HCT116 (cell line): ENCODE results near the gene SYN1. TPM values are rescaled to one million over a fixed set of nuclear protein-coding genes. Genes with fewer than 3 reads are reported as not detected.

Experiments
- ATAC-seq: fragments of 200-7000 bp; cut with Tn5 transposase; 2 replicates; pipeline ENCODE4 v1.9.1; 2020; ENCODE audit warnings: mild to moderate bottlenecking, moderate library complexity
- BruUV-seq: library from RNA; stranded (reverse); fragments of 400-500 nt; replicated peaks from 2 replicates; lab custom pipeline; 2021; lab: Mats Ljungman, UMichigan
- CTCF ChIA-PET: fragments of 300-600 bp; sonication (Branson Sonifier 250); formaldehyde crosslinking; loops from one replicate; lab custom pipeline; 2021; ENCODE audit warnings: antibody characterized with exemption; lab: Charles Lee
- POLR2A ChIA-PET: fragments of 300-600, 350-600 bp; sonication (Branson Sonifier 250); formaldehyde crosslinking; loops from one replicate; lab custom pipeline; 2021; ENCODE audit warnings: antibody characterized with exemption; lab: Charles Lee
- RAD21 ChIA-PET, 2 experiments: fragments of 300-600 bp; sonication (Branson Sonifier 250); formaldehyde crosslinking; loops; one replicate each; lab custom pipeline; 2023; ENCODE audit warnings: low total read pairs in 2 of 2; ENCODE audit not compliant: uncharacterized antibody in 2 of 2, unreplicated experiment in 2 of 2, low non-redundant PET in 1 of 2; lab: Charles Lee
- DNase-seq: peaks from one replicate; pipeline ENCODE4 v3.0.0-alpha.2; 2010; ENCODE audit warnings: low read depth, low spot score
- H2AFZ ChIP-seq: fragments of 200-600 bp; shearing (Covaris generic), sonication (generic); 2 replicates; pipeline ENCODE4 v1.6.1; 2017; ENCODE audit warnings: low read depth, mixed run types, mixed read lengths, antibody characterized with exemption, low read length; ENCODE audit not compliant: poor library complexity, severe bottlenecking
- H3K27ac ChIP-seq: 2 replicates; pipeline ENCODE4 v1.5.1; 2012; ENCODE audit warnings: low read depth, low read length
- H3K27me3 ChIP-seq: fragments of 200-600 bp; sonication (generic); 2 replicates; pipeline ENCODE4 v1.6.1; 2016; ENCODE audit warnings: mixed run types, low read length, mixed read lengths; ENCODE audit not compliant: insufficient read depth
- H3K36me3 ChIP-seq, 2 experiments: fragments of 200-500 bp in 1 of 2; fragments of 200-600 bp in 1 of 2; sonication (Bioruptor generic) in 1 of 2; sonication (generic) in 1 of 2; 2 replicates each; pipeline versions ENCODE4 v1.5.1 to v1.6.1; 2014 to 2016; ENCODE audit warnings: low read length in 2 of 2, inconsistent platforms in 1 of 2, mixed read lengths in 1 of 2, mixed run types in 1 of 2; ENCODE audit not compliant: insufficient read depth in 2 of 2, control insufficient read depth in 1 of 2
- H3K4me1 ChIP-seq, 2 experiments: fragments of 200-600 bp in 1 of 2; sonication (generic) in 1 of 2; 2 replicates each; pipeline versions ENCODE4 v1.5.1 to v1.6.1; 2012 to 2017; ENCODE audit warnings: low read length in 2 of 2, inconsistent platforms in 1 of 2, mild to moderate bottlenecking in 1 of 2, mixed read lengths in 1 of 2, mixed run types in 1 of 2, moderate library complexity in 1 of 2; ENCODE audit not compliant: insufficient read depth in 2 of 2, control insufficient read depth in 1 of 2
- H3K4me2 ChIP-seq: fragments of 200-600 bp; sonication (generic); 2 replicates; pipeline ENCODE4 v1.6.1; 2017; ENCODE audit warnings: mixed run types, low read length, mixed read lengths
- H3K4me3 ChIP-seq, 2 experiments: fragments of 200-600 bp in 1 of 2; sonication (generic) in 1 of 2; replicated peaks in 1 of 2; 2 replicates each; pipeline ENCODE4 v1.5.1; 2011 to 2016; ENCODE audit warnings: low read length in 2 of 2, control low read depth in 1 of 2, low read depth in 1 of 2, mild to moderate bottlenecking in 1 of 2, mixed read lengths in 1 of 2, mixed run types in 1 of 2
- H3K79me2 ChIP-seq: fragments of 200-600 bp; sonication (generic); 2 replicates; pipeline ENCODE4 v1.6.1; 2017; ENCODE audit warnings: mild to moderate bottlenecking, mixed run types, low read length, moderate library complexity, mixed read lengths; ENCODE audit not compliant: insufficient read depth
- H3K9ac ChIP-seq: fragments of 200-600 bp; sonication (generic); 2 replicates; pipeline ENCODE4 v1.6.1; 2016; ENCODE audit warnings: low read length, mixed read lengths
- H3K9me2 ChIP-seq: fragments of 200-600 bp; sonication (generic), shearing (Covaris generic); 2 replicates; pipeline ENCODE4 v1.6.1; 2017; ENCODE audit warnings: mixed run types, mild to moderate bottlenecking, moderate library complexity; ENCODE audit not compliant: insufficient read depth
- H3K9me3 ChIP-seq, 2 experiments: fragments of 200-500 bp in 1 of 2; fragments of 200-600 bp in 1 of 2; sonication (Bioruptor generic) in 1 of 2; sonication (generic) in 1 of 2; 2 replicates each; pipeline ENCODE4 v1.6.1; 2014 to 2017; ENCODE audit warnings: low read length in 2 of 2, mixed read lengths in 2 of 2, inconsistent platforms in 1 of 2, low read depth in 1 of 2, mild to moderate bottlenecking in 1 of 2, mixed run types in 1 of 2, moderate library complexity in 1 of 2; ENCODE audit not compliant: control insufficient read depth in 1 of 2, insufficient read depth in 1 of 2
- H4K20me1 ChIP-seq: fragments of 200-600 bp; sonication (generic), shearing (Covaris generic); 2 replicates; pipeline ENCODE4 v1.6.1; 2017; ENCODE audit warnings: mixed run types, mild to moderate bottlenecking, moderate library complexity; ENCODE audit not compliant: insufficient read depth
- CEBPB ChIP-seq: IDR thresholded peaks from 2 replicates; pipeline ENCODE4 v1.6.1; 2012; ENCODE audit warnings: low read depth
- EGR1 ChIP-seq: IDR thresholded peaks from 2 replicates; pipeline ENCODE4 v1.6.1; 2012; ENCODE audit warnings: low read depth
- FOSL1 ChIP-seq: IDR thresholded peaks from 2 replicates; pipeline ENCODE4 v1.6.1; 2012; ENCODE audit warnings: low read depth
- JUND ChIP-seq: IDR thresholded peaks from 2 replicates; pipeline ENCODE4 v1.6.1; 2012
- POLR2AphosphoS5 ChIP-seq: IDR thresholded peaks from 2 replicates; pipeline ENCODE4 v1.6.1; 2011; ENCODE audit warnings: mild to moderate bottlenecking, low read depth, low read length, moderate library complexity
- SIN3A ChIP-seq: IDR thresholded peaks from 2 replicates; pipeline ENCODE4 v1.6.1; 2012; ENCODE audit warnings: low read depth
- ZFX ChIP-seq: fragments of 450-650 bp; IDR thresholded peaks from 2 replicates; pipeline ENCODE4 v1.6.1; 2017
- intact Hi-C: fragments of 100-400 bp; cut with micrococcal nuclease; formaldehyde crosslinking; loops from 2 replicates; pipeline ENCODE4 v1.10.0; 2022
- total RNA-seq: library from RNA; stranded (reverse); gene quantifications from one replicate; pipeline ENCODE4 v1.2.1, GENCODE V29; 2021; ENCODE audit not compliant: unreplicated experiment
- TF ChIP-seq, protein P1 (sequence below): IDR thresholded peaks from 2 replicates; pipeline ENCODE4 v1.6.1; 2012; ENCODE audit warnings: low read depth
- TF ChIP-seq, protein P2 (sequence below): IDR thresholded peaks from 2 replicates; pipeline ENCODE4 v1.6.1; 2012
- TF ChIP-seq, protein P3 (sequence below), 3 experiments: fragments of 200-600 bp in 1 of 3; sonication (generic) in 1 of 3; IDR thresholded peaks in 2 of 3; conservative IDR thresholded peaks in 1 of 3; 2 replicates each; pipeline ENCODE4 v1.5.1; 2012 to 2017; ENCODE audit warnings: low read depth in 2 of 3, low read length in 2 of 3, antibody characterized with exemption in 1 of 3, borderline replicate concordance in 1 of 3, control low read depth in 1 of 3, mild to moderate bottlenecking in 1 of 3, mixed read lengths in 1 of 3, mixed run types in 1 of 3, moderate library complexity in 1 of 3; ENCODE audit not compliant: insufficient read depth in 1 of 3
- TF ChIP-seq, protein P4 (sequence below): IDR thresholded peaks from 2 replicates; pipeline ENCODE4 v1.6.1; 2011; ENCODE audit warnings: mild to moderate bottlenecking, low read length, moderate library complexity; ENCODE audit not compliant: insufficient replicate concordance; ENCODE audit errors: extremely low read depth

SYN1 gene
- total RNA-seq, 1 experiment from 2014 or later: 0.86 TPM

DNA sequence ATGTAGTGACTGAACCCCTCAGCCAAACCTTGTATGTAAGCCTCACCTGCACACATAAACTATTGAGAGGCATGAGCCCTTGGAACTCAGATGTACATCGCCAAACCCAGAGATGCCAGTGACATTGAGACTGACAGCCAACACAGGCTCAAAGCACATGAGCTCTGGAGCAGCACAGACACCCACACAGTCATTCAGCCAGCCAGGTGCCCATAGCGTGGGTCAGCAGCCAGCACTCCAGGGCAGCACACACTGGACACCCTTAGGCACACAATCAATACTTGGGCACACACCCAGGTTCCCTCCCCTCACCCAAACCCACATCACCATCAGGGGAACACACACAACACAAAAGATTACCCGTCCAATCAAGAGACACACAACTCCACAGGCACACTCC is 41.8 kb downstream of the SYN1 start:
- intact Hi-C loops: no loop called here
- no peaks in the 10 kb centered on the region for H3K36me3 ChIP-seq
- no peak overlapping the region for H3K4me3 ChIP-seq
- H2AFZ ChIP-seq: no peak overlapping the region
- RAD21 ChIA-PET: no interaction called here
- peaks cover 6% of the 10 kb centered on the region for H3K79me2 ChIP-seq
- CTCF ChIA-PET: no interaction called here
- no peaks in the 10 kb centered on the region for H3K9me2 ChIP-seq
- no peaks in the 10 kb centered on the region for H4K20me1 ChIP-seq
- no peaks in the 10 kb centered on the region for H3K9me3 ChIP-seq
- no peaks in the 10 kb centered on the region for H3K27me3 ChIP-seq
- H3K9ac ChIP-seq: no peak overlapping the region
- TF ChIP-seq JUND (no peak), FOSL1 (no peak), POLR2AphosphoS5 (no peak), CEBPB (no peak), ZFX (no peak), EGR1 (no peak), SIN3A (no peak)
- TF ChIP-seq, protein P1, sequence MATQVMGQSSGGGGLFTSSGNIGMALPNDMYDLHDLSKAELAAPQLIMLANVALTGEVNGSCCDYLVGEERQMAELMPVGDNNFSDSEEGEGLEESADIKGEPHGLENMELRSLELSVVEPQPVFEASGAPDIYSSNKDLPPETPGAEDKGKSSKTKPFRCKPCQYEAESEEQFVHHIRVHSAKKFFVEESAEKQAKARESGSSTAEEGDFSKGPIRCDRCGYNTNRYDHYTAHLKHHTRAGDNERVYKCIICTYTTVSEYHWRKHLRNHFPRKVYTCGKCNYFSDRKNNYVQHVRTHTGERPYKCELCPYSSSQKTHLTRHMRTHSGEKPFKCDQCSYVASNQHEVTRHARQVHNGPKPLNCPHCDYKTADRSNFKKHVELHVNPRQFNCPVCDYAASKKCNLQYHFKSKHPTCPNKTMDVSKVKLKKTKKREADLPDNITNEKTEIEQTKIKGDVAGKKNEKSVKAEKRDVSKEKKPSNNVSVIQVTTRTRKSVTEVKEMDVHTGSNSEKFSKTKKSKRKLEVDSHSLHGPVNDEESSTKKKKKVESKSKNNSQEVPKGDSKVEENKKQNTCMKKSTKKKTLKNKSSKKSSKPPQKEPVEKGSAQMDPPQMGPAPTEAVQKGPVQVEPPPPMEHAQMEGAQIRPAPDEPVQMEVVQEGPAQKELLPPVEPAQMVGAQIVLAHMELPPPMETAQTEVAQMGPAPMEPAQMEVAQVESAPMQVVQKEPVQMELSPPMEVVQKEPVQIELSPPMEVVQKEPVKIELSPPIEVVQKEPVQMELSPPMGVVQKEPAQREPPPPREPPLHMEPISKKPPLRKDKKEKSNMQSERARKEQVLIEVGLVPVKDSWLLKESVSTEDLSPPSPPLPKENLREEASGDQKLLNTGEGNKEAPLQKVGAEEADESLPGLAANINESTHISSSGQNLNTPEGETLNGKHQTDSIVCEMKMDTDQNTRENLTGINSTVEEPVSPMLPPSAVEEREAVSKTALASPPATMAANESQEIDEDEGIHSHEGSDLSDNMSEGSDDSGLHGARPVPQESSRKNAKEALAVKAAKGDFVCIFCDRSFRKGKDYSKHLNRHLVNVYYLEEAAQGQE: no peak
- TF ChIP-seq, protein P2, sequence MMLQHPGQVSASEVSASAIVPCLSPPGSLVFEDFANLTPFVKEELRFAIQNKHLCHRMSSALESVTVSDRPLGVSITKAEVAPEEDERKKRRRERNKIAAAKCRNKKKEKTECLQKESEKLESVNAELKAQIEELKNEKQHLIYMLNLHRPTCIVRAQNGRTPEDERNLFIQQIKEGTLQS: no peak
- TF ChIP-seq, protein P3, sequence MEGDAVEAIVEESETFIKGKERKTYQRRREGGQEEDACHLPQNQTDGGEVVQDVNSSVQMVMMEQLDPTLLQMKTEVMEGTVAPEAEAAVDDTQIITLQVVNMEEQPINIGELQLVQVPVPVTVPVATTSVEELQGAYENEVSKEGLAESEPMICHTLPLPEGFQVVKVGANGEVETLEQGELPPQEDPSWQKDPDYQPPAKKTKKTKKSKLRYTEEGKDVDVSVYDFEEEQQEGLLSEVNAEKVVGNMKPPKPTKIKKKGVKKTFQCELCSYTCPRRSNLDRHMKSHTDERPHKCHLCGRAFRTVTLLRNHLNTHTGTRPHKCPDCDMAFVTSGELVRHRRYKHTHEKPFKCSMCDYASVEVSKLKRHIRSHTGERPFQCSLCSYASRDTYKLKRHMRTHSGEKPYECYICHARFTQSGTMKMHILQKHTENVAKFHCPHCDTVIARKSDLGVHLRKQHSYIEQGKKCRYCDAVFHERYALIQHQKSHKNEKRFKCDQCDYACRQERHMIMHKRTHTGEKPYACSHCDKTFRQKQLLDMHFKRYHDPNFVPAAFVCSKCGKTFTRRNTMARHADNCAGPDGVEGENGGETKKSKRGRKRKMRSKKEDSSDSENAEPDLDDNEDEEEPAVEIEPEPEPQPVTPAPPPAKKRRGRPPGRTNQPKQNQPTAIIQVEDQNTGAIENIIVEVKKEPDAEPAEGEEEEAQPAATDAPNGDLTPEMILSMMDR (IDR thresholded peaks at IDR 0.05 in 2 of 3, conservative IDR thresholded peaks at IDR 0.05 in 1 of 3; ENCODE audit: borderline replicate concordance in 1 of 3, insufficient read depth in 1 of 3, low read depth in 2 of 3, low read length in 2 of 3): no peak
- TF ChIP-seq, protein P4, sequence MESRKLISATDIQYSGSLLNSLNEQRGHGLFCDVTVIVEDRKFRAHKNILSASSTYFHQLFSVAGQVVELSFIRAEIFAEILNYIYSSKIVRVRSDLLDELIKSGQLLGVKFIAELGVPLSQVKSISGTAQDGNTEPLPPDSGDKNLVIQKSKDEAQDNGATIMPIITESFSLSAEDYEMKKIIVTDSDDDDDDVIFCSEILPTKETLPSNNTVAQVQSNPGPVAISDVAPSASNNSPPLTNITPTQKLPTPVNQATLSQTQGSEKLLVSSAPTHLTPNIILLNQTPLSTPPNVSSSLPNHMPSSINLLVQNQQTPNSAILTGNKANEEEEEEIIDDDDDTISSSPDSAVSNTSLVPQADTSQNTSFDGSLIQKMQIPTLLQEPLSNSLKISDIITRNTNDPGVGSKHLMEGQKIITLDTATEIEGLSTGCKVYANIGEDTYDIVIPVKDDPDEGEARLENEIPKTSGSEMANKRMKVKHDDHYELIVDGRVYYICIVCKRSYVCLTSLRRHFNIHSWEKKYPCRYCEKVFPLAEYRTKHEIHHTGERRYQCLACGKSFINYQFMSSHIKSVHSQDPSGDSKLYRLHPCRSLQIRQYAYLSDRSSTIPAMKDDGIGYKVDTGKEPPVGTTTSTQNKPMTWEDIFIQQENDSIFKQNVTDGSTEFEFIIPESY: no peak
- POLR2A ChIA-PET: no interaction called here
- H3K4me2 ChIP-seq: no peak overlapping the region
- BruUV-seq: no TSS peak
- H3K27ac ChIP-seq: no peak overlapping the region
- no peak for ATAC-seq
- no peak for DNase-seq
- peaks cover 12 to 45% of the 10 kb centered on the region in 2 experiments for H3K4me1 ChIP-seq
